GM12801 (cell line): Measurements from ENCODE around the gene TLN1.

Experiments
- TF ChIP-seq, protein P1 (sequence below): IDR thresholded peaks from one replicate; pipeline ENCODE4 v1.5.1; 2011; ENCODE audit warnings: control low read depth; ENCODE audit not compliant: insufficient read length; ENCODE audit errors: extremely low read depth

Gene TLN1

DNA sequence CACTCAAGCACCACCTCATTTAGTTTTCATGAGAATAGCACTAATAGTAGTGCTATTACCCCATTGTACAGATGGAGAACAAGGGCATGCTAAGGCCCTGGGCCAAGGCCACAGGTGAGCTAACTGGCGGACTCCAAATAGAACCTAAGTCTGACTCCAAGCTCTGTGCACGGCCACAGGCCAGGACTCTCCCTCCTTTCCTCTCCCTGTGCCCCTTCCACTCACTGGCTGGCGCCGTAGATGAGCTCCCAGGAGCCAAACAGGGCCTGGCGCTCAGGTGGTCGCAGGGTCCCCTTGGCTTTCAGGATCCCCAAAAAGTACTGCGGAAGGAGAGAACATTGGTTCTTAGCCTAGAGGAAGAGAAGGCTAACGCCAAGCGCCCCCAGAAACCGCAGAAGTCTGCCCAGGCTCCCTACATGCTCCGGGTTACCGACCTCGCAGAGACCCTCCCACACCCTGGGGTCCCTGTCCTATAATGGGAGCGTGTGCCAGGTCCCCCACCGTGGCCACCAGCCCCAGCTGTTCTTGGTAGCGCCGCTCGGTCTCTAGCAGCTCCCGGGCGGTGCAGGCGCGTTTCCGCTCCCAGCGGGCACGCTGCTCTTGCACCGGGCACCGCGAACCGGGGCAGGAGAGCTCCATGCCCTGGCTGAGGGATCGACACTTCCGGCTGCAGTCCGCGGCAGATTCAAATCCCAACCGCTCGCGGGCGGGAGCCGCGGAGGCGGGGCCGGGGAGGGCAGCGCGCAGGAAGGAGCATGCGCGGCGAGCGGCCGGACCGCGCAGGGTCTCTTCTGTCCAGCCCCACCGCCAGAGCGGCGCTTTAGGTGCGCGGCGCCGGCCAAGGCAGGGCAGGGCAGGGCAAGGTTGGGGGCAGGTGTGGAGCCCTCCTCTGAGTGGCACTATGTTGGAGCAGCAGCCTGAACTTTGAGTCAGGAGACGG is 67.2 kb downstream of the TLN1 start, which contains the start of gene ARHGEF39:
TSS of gene ARHGEF39 (minus strand) at position 665 of the 940 bp plus-strand sequence. CDS start at position 639, 26 bp downstream.
- TF ChIP-seq, protein P1, sequence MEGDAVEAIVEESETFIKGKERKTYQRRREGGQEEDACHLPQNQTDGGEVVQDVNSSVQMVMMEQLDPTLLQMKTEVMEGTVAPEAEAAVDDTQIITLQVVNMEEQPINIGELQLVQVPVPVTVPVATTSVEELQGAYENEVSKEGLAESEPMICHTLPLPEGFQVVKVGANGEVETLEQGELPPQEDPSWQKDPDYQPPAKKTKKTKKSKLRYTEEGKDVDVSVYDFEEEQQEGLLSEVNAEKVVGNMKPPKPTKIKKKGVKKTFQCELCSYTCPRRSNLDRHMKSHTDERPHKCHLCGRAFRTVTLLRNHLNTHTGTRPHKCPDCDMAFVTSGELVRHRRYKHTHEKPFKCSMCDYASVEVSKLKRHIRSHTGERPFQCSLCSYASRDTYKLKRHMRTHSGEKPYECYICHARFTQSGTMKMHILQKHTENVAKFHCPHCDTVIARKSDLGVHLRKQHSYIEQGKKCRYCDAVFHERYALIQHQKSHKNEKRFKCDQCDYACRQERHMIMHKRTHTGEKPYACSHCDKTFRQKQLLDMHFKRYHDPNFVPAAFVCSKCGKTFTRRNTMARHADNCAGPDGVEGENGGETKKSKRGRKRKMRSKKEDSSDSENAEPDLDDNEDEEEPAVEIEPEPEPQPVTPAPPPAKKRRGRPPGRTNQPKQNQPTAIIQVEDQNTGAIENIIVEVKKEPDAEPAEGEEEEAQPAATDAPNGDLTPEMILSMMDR, result no peak

DNA sequence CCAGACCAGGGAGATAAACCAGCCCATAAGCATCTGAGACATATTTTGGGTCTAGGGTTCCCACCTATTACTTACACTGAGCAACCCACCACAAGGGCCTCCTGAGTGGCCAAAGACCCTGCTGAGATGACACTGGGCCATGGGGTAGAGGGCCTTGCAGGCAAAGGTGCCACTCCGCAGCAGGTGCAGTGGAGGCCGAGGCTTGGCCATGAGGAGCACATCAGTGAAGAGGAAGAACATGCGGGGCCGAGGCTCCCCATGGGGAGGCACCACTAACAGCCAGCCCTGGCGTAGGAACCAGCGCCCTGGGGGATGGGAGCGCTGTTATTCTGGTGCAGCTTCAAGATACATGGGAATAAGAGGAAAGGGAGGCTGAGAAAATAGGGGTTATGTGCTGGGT is 69.6 kb downstream of the TLN1 start:
- TF ChIP-seq, protein P1, result no peak

DNA sequence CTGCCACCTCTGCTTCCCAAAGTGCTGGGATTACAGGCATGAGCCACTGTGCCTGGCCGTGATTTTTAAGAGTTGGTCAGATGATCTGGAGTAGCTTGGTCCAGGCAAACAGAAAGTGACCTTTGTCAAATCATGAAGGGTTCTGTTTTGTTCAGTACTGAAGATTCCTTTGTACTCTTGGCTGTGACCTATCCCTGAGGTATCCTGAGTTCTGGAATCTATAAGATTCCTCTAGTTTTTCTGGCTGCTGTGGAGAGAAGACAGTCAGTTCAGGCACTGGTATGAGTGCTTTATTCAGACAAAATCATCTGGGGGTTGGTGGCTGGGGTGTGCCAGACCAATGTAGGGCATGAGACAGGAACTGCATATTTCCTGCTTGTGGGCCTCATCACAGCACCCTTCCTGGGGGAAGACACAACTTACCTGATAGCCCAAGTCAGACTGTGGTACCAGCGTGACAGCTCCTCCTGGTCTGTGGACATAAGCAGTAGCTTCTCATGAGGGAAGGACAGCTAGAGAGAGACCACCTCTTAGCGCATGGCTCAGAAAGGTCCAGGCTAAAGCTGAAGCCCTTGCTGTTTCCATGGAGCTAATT is 70.1 kb downstream of the TLN1 start:
- TF ChIP-seq, protein P1, result no peak

DNA sequence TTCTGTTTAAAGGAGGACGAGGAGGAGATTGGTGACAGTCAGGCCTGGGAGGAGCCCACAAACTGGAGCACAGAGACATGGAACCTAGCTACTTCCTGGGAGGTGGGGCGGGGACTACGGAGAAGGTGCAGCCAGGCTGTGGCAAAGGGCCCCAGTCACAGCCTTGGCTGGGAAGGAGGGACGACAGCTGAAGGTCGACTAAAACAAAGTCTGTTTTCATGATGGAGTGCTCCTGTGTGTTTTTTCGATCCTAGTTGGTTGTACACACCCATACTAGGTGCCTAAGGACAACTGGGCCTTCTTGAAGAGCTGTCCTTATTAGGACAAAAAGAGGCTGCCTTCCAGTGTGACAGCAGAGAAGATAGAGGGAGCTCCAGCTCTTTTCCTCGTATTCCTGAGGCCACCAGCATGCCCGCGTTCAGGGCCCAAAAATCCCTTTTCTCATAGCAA is 71.0 kb downstream of the TLN1 start:
- TF ChIP-seq, protein P1, result no peak

DNA sequence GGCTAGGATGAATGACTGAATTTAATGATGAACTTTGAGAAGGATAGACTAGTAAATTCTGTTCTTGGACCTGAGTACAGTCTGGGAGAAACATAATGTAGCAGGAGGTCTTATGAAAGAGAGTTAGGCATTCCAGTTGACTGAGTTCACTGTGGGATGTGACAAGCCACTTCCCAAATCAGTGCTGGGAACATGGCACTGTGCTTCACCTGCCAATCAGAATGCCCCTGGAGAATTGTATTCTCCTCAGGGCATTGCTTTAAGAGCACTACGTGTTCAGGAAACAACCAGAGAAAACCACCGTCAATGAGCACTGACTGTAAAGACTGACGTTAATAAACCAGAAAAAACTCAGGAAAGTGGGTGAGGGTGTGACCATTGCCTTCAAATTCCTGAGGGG is 72.7 kb downstream of the TLN1 start:
- TF ChIP-seq, protein P1, result no peak

DNA sequence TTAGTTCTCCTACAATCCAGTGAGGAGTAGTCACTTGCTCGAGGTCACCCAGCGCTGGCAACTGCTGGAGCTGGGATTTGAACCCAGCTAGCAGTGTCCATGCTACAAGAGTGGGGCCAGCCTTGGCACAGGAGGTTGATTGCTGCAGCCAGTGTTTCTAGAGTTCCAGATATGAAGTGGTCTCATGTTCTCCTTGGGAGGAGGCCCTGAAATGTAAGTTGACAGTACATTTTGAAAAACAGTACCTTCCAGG is 73.1 kb downstream of the TLN1 start:
- TF ChIP-seq, protein P1, result no peak

DNA sequence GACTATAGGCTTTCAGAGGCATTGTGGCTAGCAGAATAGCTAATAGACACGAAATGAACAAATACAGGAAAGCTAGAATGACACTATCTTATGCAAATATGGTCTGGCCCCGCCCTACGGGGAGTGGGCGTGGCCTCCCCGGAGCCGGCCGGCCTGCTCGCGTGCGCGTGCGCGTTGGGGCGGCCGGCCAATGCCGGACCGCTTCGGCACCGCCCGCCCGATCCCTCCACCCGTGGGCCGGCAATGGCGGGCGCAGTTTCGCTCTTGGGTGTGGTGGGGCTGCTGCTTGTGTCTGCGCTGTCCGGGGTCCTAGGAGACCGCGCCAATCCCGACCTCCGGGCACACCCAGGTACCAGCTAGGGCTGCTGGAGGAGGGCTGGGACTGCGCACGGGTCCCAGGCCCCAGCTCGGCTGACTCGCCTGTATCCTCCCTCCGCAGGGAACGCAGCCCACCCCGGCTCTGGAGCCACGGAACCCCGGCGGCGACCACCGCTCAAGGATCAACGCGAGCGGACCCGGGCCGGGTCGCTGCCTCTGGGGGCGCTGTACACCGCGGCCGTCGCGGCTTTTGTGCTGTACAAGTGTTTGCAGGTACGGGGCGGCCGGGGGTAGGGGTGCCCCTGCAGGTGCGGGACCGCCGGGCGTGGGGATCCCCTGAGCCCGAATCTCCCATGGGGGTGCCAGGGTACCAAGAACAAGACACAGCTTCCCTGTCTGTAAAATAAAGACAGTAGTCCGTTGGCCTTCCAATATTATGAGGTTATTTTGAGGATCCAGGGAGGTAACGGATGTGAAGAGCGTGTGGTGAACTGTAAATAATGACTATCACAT is 73.6 kb downstream of the TLN1 start, which contains the start of gene CCDC107:
TSS of gene CCDC107 (plus strand) at position 156 of the 831 bp plus-strand sequence. CDS start at position 244, 88 bp downstream.
- TF ChIP-seq, protein P1, result no peak
